ENCODE measurements around the gene DTNA.

- TF ChIP-seq, protein P1, sequence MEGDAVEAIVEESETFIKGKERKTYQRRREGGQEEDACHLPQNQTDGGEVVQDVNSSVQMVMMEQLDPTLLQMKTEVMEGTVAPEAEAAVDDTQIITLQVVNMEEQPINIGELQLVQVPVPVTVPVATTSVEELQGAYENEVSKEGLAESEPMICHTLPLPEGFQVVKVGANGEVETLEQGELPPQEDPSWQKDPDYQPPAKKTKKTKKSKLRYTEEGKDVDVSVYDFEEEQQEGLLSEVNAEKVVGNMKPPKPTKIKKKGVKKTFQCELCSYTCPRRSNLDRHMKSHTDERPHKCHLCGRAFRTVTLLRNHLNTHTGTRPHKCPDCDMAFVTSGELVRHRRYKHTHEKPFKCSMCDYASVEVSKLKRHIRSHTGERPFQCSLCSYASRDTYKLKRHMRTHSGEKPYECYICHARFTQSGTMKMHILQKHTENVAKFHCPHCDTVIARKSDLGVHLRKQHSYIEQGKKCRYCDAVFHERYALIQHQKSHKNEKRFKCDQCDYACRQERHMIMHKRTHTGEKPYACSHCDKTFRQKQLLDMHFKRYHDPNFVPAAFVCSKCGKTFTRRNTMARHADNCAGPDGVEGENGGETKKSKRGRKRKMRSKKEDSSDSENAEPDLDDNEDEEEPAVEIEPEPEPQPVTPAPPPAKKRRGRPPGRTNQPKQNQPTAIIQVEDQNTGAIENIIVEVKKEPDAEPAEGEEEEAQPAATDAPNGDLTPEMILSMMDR (IDR thresholded peaks at IDR 0.05; ENCODE audit: borderline replicate concordance, extremely low read depth, low read length, poor library complexity, severe bottlenecking) = no peak
- no peak for TF ChIP-seq EZH2 (IDR thresholded peaks at IDR 0.05; ENCODE audit: borderline replicate concordance, low read depth, low read length, severe bottlenecking)
Observed at GRCh38 chr18:34835466-34835865, 125.4 kb downstream of the DTNA start.

Data from DND-41 (cell line).